Islet precursor cell (in vitro differentiated cells): ENCODE data around the gene BAD.

ENCODE experiments used
- DNase-seq: peaks from one replicate; pipeline ENCODE4 v3.0.0-alpha.2; 2018

The BAD gene

DNA sequence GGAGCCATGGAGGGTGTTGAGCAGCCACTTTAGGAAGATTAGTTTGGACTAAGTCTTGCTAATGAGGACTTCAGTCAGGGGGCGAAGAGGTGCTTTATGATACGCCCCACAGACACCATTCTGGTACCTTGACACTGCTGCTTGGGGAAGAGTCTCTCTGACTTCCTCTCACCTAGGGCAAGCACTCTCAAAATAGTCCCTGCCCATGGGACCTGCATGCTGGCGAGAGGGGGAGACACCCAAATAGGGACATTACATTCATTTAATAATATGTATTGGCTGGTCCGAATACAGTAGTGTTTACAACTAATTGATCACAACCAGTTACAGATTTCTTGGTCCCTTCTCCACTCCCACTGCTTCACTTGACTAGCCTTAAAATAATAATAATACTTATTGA, 11.3 kb upstream of the BAD start:
- DNase-seq = no peak

- DNase-seq = peak; percentile 72
Measured at GRCh38 chr11:64294774-64295173, 10.3 kb upstream of the BAD start.

GRCh38 chr11:64292460-64293254, 8.2 kb upstream of the BAD start:
- DNase-seq = no peak

DNA sequence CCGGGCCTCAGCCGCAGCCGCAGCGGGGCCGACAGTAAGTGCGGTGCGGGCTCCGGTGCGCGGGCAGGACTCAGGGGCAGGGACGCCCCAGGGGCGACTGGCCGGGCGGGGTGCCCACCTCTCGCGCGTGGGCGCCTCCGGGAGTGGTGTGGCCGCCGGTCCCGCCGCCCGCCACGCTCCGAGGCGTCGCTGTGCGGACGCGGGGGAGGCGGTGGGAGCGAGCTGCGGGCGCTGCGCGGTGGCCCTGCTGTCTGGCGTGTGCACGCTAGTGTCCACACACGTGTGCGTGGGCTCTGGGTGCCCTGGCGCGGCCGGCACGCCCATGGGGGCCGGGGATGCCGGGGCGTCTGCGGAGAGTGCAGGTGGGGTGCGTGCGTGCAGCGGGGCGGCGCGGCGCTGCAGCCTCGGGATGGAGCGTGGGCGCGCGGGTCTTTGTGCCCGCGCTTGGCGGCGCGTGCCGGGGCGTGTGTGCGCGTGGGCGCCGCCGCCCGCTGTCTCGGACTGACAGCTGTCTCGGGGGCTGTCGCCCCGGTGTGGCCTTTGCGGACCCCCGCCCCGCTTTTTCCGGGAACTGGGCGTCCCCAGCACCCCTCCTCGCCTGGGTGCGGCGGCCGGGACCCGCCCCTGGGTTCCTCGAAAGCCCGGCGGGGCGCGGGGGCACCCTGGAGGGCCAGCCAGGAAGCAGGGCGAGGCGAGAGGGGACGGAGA, 7.4 kb upstream of the BAD start:
- no peak for DNase-seq

DNA sequence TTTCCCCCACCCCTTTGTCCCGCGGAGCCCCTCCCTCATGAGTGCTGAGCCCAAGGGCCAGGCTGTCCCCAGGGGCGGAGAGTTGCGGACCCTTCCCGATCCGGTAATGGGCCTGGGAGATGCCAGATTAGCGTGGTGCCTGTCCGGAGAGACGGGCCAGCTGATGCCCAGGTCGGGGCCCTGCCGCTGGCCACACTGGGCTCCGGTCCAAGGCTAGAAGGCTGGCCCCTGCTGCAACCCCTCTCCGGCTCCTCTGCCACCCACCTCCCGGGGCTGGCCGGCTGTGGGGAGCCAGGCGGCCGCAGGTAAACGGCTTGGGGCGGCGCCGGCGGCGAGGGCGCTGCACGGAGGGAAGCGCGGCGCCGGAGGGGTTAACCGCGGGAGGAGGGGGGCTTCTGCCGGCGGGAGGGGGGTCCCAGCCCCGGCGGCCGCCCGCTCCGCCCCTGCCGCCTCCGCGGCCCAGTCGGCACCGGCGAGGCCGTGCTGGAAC, 6.8 kb upstream of the BAD start, which contains the start of gene KCNK4:
KCNK4 (plus strand) TSS at position 41 of the 490 bp plus-strand sequence. CDS start 1,717 bp downstream, outside the sequence.
- DNase-seq = no peak

- no peak for DNase-seq
Measured at GRCh38 chr11:64290352-64291261, 6.1 kb upstream of the BAD start.

DNA sequence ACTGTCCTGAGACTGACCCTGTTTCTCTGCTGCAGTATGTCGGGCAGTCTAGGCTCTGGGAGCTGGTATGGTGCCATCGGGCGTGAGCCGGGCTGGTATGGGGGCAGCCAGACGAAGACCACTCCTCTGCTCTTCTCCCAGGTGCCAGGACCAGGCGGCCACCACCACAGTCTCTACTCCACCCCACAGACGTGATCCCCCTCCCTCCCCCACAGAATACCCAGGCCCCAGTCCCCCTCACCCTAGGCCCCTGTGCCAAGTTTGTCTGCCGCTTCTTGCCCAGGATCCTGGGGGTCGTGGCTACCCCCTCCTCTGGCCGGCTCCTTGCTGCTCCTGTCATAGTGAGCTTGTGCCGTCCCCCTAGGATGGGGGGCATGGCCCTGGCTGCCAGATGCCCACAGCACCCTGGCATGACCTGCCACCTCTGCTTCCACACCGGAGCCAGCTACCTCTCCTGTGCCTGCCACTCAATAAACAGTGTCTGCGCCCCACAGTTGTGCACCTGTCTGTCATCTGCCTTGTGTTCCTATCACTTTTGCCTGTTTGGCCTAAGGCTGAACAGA, 4.6 kb upstream of the BAD start:
- DNase-seq = no peak

- no peak for DNase-seq
Measured at GRCh38 chr11:64288353-64288750, 3.9 kb upstream of the BAD start.

- no peak for DNase-seq
Measured at GRCh38 chr11:64287676-64288352, 3.3 kb upstream of the BAD start.

DNA sequence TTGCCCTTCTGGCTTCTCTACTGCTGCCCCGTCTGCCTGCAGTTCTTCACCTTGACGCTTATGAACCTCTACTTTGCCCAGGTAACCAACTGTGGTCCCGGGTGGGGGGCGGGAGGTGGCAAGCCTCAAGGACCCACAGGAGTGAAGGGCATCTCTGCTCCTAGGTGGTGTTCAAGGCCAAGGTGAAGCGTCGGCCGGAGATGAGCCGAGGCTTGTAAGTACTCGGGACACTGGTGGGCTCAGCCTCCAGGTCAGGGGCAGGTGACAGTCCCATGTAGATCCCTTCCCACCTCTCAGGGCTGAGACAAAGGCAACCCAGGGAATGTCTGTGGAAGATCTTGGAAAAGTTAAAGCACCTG, 2.3 kb upstream of the BAD start:
- DNase-seq = no peak

GRCh38 chr11:64285885-64286800, 1.7 kb upstream of the BAD start:
- DNase-seq = peak; percentile 63

- DNase-seq = peak; percentile 83
Measured at GRCh38 chr11:64284962-64285884, 758 bp upstream of the BAD start, which contains the start of gene GPR137. TSS of gene GPR137 (plus strand) at chr11:64285848. CDS start at chr11:64286525, 677 bp downstream.

DNA sequence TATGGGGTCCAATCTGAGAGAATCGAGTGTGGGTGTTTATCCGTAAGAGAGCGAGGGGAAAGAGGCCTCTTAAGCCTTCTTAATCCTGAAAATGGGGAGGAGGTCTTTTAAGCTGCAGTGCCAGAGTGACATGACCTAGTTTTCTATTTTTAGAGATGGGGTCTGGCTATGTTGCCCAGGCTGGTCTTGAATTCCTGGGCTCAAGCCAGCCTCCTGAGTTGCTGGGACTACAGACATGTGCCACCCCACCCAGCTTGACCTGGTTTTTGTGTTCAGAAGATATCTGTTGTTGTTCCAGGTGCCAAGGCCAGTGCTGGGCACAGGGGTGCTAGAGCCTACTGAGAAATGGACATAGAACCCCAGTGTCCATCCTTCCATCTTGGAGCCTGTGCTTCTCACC, 1.4 kb downstream of the BAD start:
- DNase-seq = no peak

GRCh38 chr11:64281957-64282770, 2.3 kb downstream of the BAD start:
- no peak for DNase-seq

DNA sequence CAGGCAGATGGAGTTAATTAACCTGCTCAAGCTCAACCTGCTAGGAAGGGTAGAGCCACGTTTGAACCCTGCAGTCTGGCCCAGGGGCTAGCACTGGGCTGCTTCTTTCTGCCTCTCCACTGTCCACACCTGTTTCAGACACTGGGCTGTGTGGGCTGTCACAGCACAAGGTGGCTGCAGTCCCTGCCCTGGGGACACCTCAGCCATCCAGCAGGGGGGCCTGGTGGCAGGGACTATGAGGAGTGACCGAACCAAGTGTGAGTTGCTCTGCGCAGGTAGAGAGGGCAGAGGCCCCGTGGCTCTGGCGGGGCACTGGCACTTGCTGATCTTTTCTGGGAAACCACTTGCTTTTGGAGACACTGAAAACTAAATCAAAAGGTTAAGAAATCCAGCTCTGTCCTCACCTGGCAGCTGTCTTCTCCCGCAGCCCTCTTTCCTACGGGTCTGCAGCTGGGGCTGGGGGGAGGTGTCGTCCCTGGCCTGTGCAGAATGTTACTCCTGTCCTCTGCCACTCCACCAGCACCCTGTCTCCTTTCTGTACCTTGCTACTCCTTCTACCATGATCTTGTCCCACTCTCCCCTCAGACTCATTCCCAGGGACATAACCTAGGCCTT, 5.8 kb downstream of the BAD start:
- DNase-seq = no peak

DNA sequence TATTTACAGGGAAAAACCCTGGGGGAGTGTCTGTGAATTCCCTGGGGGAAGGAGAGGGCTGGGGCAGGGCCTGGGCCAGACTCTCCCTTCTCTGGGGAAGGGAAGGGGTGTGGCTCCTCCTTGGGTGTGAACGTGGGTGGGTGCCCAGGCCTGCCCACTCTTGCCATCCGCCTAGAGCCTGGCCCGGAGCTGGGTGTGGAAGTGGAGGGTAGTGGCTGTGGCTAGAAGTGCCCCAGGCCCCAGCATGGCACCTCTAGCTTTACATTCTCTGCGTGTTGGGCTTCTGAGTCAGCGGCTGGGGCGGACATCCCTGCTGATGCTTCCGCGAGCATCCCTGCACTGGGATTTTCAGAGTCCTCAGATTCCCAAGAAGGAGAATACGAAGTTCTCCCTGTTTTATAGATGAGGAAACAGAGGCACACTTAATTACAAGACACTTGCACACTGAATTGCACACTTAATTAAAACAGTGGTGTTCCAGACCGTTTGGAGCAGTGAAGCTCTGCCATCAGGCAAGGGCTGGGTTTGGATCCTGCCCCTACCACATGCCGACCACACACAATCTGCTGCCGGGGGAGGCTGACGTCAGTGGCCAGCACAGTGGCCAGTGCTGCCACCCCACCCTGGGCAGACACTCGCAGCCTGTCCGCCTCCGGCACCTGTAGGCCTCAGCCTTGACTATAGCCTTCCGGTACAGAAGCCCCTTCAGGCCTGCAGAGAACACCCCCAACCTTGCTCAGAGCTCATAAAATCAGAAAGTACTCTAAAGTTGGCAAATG, 7.6 kb downstream of the BAD start:
- no peak for DNase-seq

GRCh38 chr11:64275841-64276240, 8.6 kb downstream of the BAD start:
- DNase-seq = no peak
